Fibroblast of lung (primary cell): Measurements from ENCODE around the gene DNALI1.

ENCODE experiments used
- CTCF ChIP-seq, 2 donors: IDR thresholded peaks in 1 of 2; conservative IDR thresholded peaks in 1 of 2; 1 replicate in 1 of 2; 2 replicates in 1 of 2; pipeline ENCODE4 v1.5.1; 2011 to 2012; ENCODE audit warnings: low read length in 2 of 2, control low read depth in 1 of 2, inconsistent platforms in 1 of 2, low read depth in 1 of 2, mild to moderate bottlenecking in 1 of 2
- EZH2 ChIP-seq: IDR thresholded peaks from 2 replicates; pipeline ENCODE4 v1.5.1; 2012; ENCODE audit warnings: low read length, control low read depth, mild to moderate bottlenecking; ENCODE audit errors: missing control alignments

- TF ChIP-seq CTCF (conservative IDR thresholded peaks at IDR 0.05 in 1 of 2, IDR thresholded peaks at IDR 0.05 in 1 of 2; ENCODE audit: low read depth in 1 of 2, low read length in 2 of 2) = no peak
- no peak for TF ChIP-seq EZH2
These were observed 14.0 kb downstream of the DNALI1 start for GRCh38 chr1:37570528-37571334.
